HepG2 (cell line): ENCODE results near the gene ACTR3. TPM values are rescaled to one million over a fixed set of nuclear protein-coding genes. Genes with fewer than 3 reads are reported as not detected.

Experiments
- HOMEZ ChIP-seq: IDR thresholded peaks from 2 replicates; pipeline ENCODE4 v1.6.1; 2016; ENCODE audit warnings: low read depth
- MTF1 ChIP-seq: sonication (generic); formaldehyde crosslinking; IDR thresholded peaks from 2 replicates; pipeline ENCODE4 v1.5.0; 2020; ENCODE audit warnings: missing genetic modification reagents
- TEAD2 ChIP-seq: sonication (generic); formaldehyde crosslinking; IDR thresholded peaks from 2 replicates; pipeline ENCODE4 v1.9.0; 2021; ENCODE audit warnings: missing genetic modification reagents
- TRAFD1 ChIP-seq: sonication (generic); formaldehyde crosslinking; IDR thresholded peaks from 2 replicates; pipeline ENCODE4 v1.5.1; 2020; ENCODE audit warnings: missing genetic modification reagents, mild to moderate bottlenecking, borderline replicate concordance
- ZBTB21 ChIP-seq: sonication (generic); formaldehyde crosslinking; IDR thresholded peaks from 2 replicates; pipeline ENCODE4 v1.4.0; 2020; ENCODE audit warnings: missing genetic modification reagents
- ZFP36L2 ChIP-seq: sonication (generic); formaldehyde crosslinking; IDR thresholded peaks from 2 replicates; pipeline ENCODE4 v1.4.0; 2020; ENCODE audit warnings: missing genetic modification reagents
- ZNF18 ChIP-seq: sonication (generic); formaldehyde crosslinking; IDR thresholded peaks from 2 replicates; pipeline ENCODE4 v1.8.0; 2022; ENCODE audit warnings: mild to moderate bottlenecking, missing genetic modification reagents; ENCODE audit not compliant: insufficient replicate concordance
- ZNF558 ChIP-seq: sonication (generic); formaldehyde crosslinking; IDR thresholded peaks from 2 replicates; pipeline ENCODE4 v1.9.0; 2022; ENCODE audit warnings: mild to moderate bottlenecking, missing genetic modification reagents, borderline replicate concordance
- ZNF674 ChIP-seq: sonication (generic); formaldehyde crosslinking; IDR thresholded peaks from 2 replicates; pipeline ENCODE4 v1.5.0; 2020; ENCODE audit warnings: low read depth, mild to moderate bottlenecking, missing genetic modification reagents
- polyA plus RNA-seq, 8 experiments: library from polyadenylated mRNA; depleted of rRNA in 3 of 8; stranded (reverse) in 7 of 8; unstranded in 1 of 8; fragments of >200 nt; fragmentation: Illumina TruSeq in 4 of 8; extraction: Trizol in 4 of 8; gene quantifications; 2 replicates each; pipeline versions ENCODE4 v1.2.1 to v1.2.3, GENCODE V29; 2011 to 2016; ENCODE audit warnings: low read depth in 4 of 8, missing spikeins in 1 of 8, mixed read lengths in 1 of 8; ENCODE audit not compliant: insufficient read depth in 1 of 8
- total RNA-seq, 5 experiments: library from RNA; depleted of rRNA; stranded (reverse); fragments of >200 nt; fragmentation: Illumina TruSeq; extraction: Trizol; gene quantifications; 2 replicates each; pipeline ENCODE4 v1.2.3, GENCODE V29; 2016; ENCODE audit warnings: low read depth in 1 of 5
- TF ChIP-seq, protein P1 (sequence below): sonication (generic); formaldehyde crosslinking; IDR thresholded peaks from 2 replicates; pipeline ENCODE4 v1.5.0; 2020; ENCODE audit warnings: missing genetic modification reagents
- TF ChIP-seq, protein P2 (sequence below): sonication (generic); formaldehyde crosslinking; IDR thresholded peaks from 2 replicates; pipeline ENCODE4 v1.4.0; 2020; ENCODE audit warnings: missing genetic modification reagents
- TF ChIP-seq, protein P3 (sequence below), 2 experiments: sonication (generic) in 1 of 2; formaldehyde crosslinking in 1 of 2; IDR thresholded peaks; 2 replicates each; pipeline versions ENCODE4 v1.6.1 to v1.9.0; 2014 to 2022; ENCODE audit warnings: antibody characterized with exemption in 1 of 2, borderline replicate concordance in 1 of 2, inconsistent platforms in 1 of 2, low read depth in 1 of 2, missing genetic modification reagents in 1 of 2

Gene ACTR3
- total and polyA plus RNA-seq, 2 of the 13 experiments (the other 11 are each of a cell fraction or from before 2014, with no cell fraction given) = 123 to 225 TPM

GRCh38 chr2:113977660-113978523 is 88.0 kb downstream of the ACTR3 start (continued):
- TF ChIP-seq, protein P1, sequence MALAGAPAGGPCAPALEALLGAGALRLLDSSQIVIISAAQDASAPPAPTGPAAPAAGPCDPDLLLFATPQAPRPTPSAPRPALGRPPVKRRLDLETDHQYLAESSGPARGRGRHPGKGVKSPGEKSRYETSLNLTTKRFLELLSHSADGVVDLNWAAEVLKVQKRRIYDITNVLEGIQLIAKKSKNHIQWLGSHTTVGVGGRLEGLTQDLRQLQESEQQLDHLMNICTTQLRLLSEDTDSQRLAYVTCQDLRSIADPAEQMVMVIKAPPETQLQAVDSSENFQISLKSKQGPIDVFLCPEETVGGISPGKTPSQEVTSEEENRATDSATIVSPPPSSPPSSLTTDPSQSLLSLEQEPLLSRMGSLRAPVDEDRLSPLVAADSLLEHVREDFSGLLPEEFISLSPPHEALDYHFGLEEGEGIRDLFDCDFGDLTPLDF (CRISPR knock-in tag) = no peak; the same call in 1 of the 2 replicates
- peak; percentile 63 for TF ChIP-seq ZNF18
- TF ChIP-seq TEAD2 = no peak
- TF ChIP-seq ZFP36L2 = peak; percentile 21; the same call in 1 of the 2 replicates
- 0 out of 2 replicates have a peak, but pooled peaks have one; percentile 23 for TF ChIP-seq TRAFD1 (CRISPR knock-in tag)
- TF ChIP-seq, protein P2, sequence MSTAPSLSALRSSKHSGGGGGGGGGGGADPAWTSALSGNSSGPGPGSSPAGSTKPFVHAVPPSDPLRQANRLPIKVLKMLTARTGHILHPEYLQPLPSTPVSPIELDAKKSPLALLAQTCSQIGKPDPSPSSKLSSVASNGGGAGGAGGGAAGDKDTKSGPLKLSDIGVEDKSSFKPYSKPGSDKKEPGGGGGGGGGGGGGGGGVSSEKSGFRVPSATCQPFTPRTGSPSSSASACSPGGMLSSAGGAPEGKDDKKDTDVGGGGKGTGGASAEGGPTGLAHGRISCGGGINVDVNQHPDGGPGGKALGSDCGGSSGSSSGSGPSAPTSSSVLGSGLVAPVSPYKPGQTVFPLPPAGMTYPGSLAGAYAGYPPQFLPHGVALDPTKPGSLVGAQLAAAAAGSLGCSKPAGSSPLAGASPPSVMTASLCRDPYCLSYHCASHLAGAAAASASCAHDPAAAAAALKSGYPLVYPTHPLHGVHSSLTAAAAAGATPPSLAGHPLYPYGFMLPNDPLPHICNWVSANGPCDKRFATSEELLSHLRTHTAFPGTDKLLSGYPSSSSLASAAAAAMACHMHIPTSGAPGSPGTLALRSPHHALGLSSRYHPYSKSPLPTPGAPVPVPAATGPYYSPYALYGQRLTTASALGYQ (CRISPR knock-in tag) = peak; percentile 89
- TF ChIP-seq, protein P3, sequence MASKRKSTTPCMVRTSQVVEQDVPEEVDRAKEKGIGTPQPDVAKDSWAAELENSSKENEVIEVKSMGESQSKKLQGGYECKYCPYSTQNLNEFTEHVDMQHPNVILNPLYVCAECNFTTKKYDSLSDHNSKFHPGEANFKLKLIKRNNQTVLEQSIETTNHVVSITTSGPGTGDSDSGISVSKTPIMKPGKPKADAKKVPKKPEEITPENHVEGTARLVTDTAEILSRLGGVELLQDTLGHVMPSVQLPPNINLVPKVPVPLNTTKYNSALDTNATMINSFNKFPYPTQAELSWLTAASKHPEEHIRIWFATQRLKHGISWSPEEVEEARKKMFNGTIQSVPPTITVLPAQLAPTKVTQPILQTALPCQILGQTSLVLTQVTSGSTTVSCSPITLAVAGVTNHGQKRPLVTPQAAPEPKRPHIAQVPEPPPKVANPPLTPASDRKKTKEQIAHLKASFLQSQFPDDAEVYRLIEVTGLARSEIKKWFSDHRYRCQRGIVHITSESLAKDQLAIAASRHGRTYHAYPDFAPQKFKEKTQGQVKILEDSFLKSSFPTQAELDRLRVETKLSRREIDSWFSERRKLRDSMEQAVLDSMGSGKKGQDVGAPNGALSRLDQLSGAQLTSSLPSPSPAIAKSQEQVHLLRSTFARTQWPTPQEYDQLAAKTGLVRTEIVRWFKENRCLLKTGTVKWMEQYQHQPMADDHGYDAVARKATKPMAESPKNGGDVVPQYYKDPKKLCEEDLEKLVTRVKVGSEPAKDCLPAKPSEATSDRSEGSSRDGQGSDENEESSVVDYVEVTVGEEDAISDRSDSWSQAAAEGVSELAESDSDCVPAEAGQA (IDR thresholded peaks at IDR 0.05; ENCODE audit: low read depth) = peak; percentile 81
- TF ChIP-seq, protein P3 (CRISPR knock-in tag; IDR thresholded peaks at IDR 0.05; ENCODE audit: borderline replicate concordance) = no peak
- TF ChIP-seq ZNF674 (CRISPR knock-in tag) = peak; percentile 83; the same call in 1 of the 2 replicates
- no peak for TF ChIP-seq MTF1
- peak; percentile 81 for TF ChIP-seq HOMEZ
- peak; percentile 97 for TF ChIP-seq ZBTB21 (CRISPR knock-in tag)
- no peak; the same call in 1 of the 2 replicates for TF ChIP-seq ZNF558 (CRISPR knock-in tag)
